BE2C (cell line): ENCODE results near the gene SLC17A3.

ENCODE experiments used
- DNase-seq: peaks from one replicate; pipeline ENCODE4 v3.0.0-alpha.2; 2020
- H3K27me3 ChIP-seq: fragments of 250-450 bp; sonication (Bioruptor Pico); 2 replicates; pipeline ENCODE4 v1.5.1; 2020; ENCODE audit warnings: mild to moderate bottlenecking
- H3K36me3 ChIP-seq: fragments of 250-450 bp; sonication (Bioruptor Pico); 2 replicates; pipeline ENCODE4 v1.5.1; 2020; ENCODE audit warnings: mild to moderate bottlenecking
- H3K4me1 ChIP-seq: fragments of 250-450 bp; sonication (Bioruptor Pico); 2 replicates; pipeline ENCODE4 v1.5.1; 2020
- H3K4me3 ChIP-seq: 2 replicates; pipeline ENCODE4 v1.5.1; 2011; ENCODE audit warnings: low read depth, low read length
- H3K9me3 ChIP-seq: fragments of 250-450 bp; sonication (Bioruptor Pico); 2 replicates; pipeline ENCODE4 v1.5.1; 2020
- CTCF ChIP-seq: IDR thresholded peaks from 2 replicates; pipeline ENCODE4 v1.5.1; 2012; ENCODE audit warnings: mild to moderate bottlenecking, low read depth, low read length

The SLC17A3 gene

GRCh38 chr6:25880601-25881000, 6.6 kb upstream of the SLC17A3 start:
- Histone ChIP-seq H3K36me3 (no peaks in the 10 kb centered on the region), H3K4me1 (no peaks in the 10 kb centered on the region), H3K4me3 (no peak overlapping the region), H3K9me3 (no peaks in the 10 kb centered on the region), H3K27me3 (no peaks in the 10 kb centered on the region)
- DNase-seq = no peak
- no peak for TF ChIP-seq CTCF

- no peaks in the 10 kb centered on the region for H3K27me3 ChIP-seq
- no peak for TF ChIP-seq CTCF
- no peaks in the 10 kb centered on the region for H3K9me3 ChIP-seq
- no peaks in the 10 kb centered on the region for H3K36me3 ChIP-seq
- DNase-seq = no peak
- H3K4me1 ChIP-seq = no peaks in the 10 kb centered on the region
- no peak overlapping the region for H3K4me3 ChIP-seq
These were observed 4.8 kb upstream of the SLC17A3 start for GRCh38 chr6:25878721-25879322.

GRCh38 chr6:25875926-25876602, 2.0 kb upstream of the SLC17A3 start:
- no peaks in the 10 kb centered on the region for H3K36me3 ChIP-seq
- H3K9me3 ChIP-seq = no peaks in the 10 kb centered on the region
- H3K4me3 ChIP-seq = no peak overlapping the region
- no peaks in the 10 kb centered on the region for H3K27me3 ChIP-seq
- H3K4me1 ChIP-seq = no peaks in the 10 kb centered on the region
- DNase-seq = no peak
- TF ChIP-seq CTCF = no peak

GRCh38 chr6:25875563-25875905, 1.5 kb upstream of the SLC17A3 start:
- H3K27me3 ChIP-seq = no peaks in the 10 kb centered on the region
- H3K4me1 ChIP-seq = no peaks in the 10 kb centered on the region
- H3K9me3 ChIP-seq = no peaks in the 10 kb centered on the region
- DNase-seq = no peak
- no peak for TF ChIP-seq CTCF
- H3K4me3 ChIP-seq = no peak overlapping the region
- H3K36me3 ChIP-seq = no peaks in the 10 kb centered on the region

GRCh38 chr6:25874822-25875562, 949 bp upstream of the SLC17A3 start:
- no peaks in the 10 kb centered on the region for H3K36me3 ChIP-seq
- no peaks in the 10 kb centered on the region for H3K9me3 ChIP-seq
- H3K27me3 ChIP-seq = no peaks in the 10 kb centered on the region
- H3K4me3 ChIP-seq = no peak overlapping the region
- no peaks in the 10 kb centered on the region for H3K4me1 ChIP-seq
- no peak for TF ChIP-seq CTCF
- DNase-seq = no peak

- no peaks in the 10 kb centered on the region for H3K27me3 ChIP-seq
- H3K9me3 ChIP-seq = no peaks in the 10 kb centered on the region
- no peak for TF ChIP-seq CTCF
- no peaks in the 10 kb centered on the region for H3K4me1 ChIP-seq
- no peak overlapping the region for H3K4me3 ChIP-seq
- DNase-seq = no peak
- H3K36me3 ChIP-seq = no peaks in the 10 kb centered on the region
These were observed 1.2 kb downstream of the SLC17A3 start for GRCh38 chr6:25872814-25873213.
